Thyroid gland (tissue), 4 donors: Measurements from ENCODE around the gene KCNIP1. TPM values are rescaled to one million over a fixed set of nuclear protein-coding genes. Genes with fewer than 3 reads are reported as not detected.

Source experiments
- DNase-seq, 2 donors: peaks; one replicate each; pipeline ENCODE4 v3.0.0-alpha.2; 2019
- H3K27ac ChIP-seq, 3 donors: fragments of 200-600 bp; sonication (generic); 1 replicate in 2 of 3; 2 replicates in 1 of 3; pipeline ENCODE4 v1.5.1; 2016 to 2019; ENCODE audit warnings: mild to moderate bottlenecking in 1 of 3, moderate library complexity in 1 of 3
- H3K27me3 ChIP-seq: fragments of 200-600 bp; sonication (generic); one replicate; pipeline ENCODE4 v1.5.1; 2019
- H3K36me3 ChIP-seq, 2 donors: fragments of 200-600 bp; sonication (generic); one replicate each; pipeline ENCODE4 v1.5.1; 2016 to 2019
- H3K4me1 ChIP-seq, 2 donors: fragments of 200-600 bp; sonication (generic); one replicate each; pipeline ENCODE4 v1.5.1; 2017 to 2019
- H3K4me3 ChIP-seq, 3 donors: fragments of 200-600 bp; sonication (generic); replicated peaks in 1 of 3; 1 replicate in 2 of 3; 2 replicates in 1 of 3; pipeline ENCODE4 v1.5.1; 2016; ENCODE audit warnings: mild to moderate bottlenecking in 1 of 3
- H3K9me3 ChIP-seq: fragments of 200-600 bp; sonication (generic); one replicate; pipeline ENCODE4 v1.5.1; 2017
- POLR2A ChIP-seq, 2 donors: fragments of 450-650 bp; IDR thresholded peaks; one replicate each; pipeline ENCODE4 v1.6.1; 2017; ENCODE audit warnings: antibody characterized with exemption in 2 of 2, mild to moderate bottlenecking in 2 of 2, moderate library complexity in 1 of 2
- WGBS, 2 donors: methylation state at CpG; one replicate each; pipeline ENCODE4 v1.1.5; 2017; 5-methylcytosine and 5-hydroxymethylcytosine counted together
- intact Hi-C: fragments of 100-400 bp; cut with DNase I; formaldehyde crosslinking; loops from one replicate; pipeline ENCODE4 v1.15.1; 2023
- total RNA-seq, 4 donors: library from RNA; depleted of rRNA; stranded (reverse); fragments of >200 nt; gene quantifications; one replicate each; pipeline ENCODE4 v1.2.3, GENCODE V29; 2016
- TF ChIP-seq, protein P1 (sequence below), 6 experiments: fragments of 200-600 bp in 3 of 6; fragments of 450-650 bp in 3 of 6; sonication (generic) in 3 of 6; IDR thresholded peaks; one replicate each; pipeline ENCODE4 v1.5.1; 2016 to 2019; ENCODE audit warnings: antibody characterized with exemption in 6 of 6, mild to moderate bottlenecking in 2 of 6, inconsistent platforms in 1 of 6, moderate library complexity in 1 of 6

KCNIP1 gene
- total RNA-seq, 4 donors from 2014 or later: 0.54 to 1.7 TPM; not detected in 2

DNA sequence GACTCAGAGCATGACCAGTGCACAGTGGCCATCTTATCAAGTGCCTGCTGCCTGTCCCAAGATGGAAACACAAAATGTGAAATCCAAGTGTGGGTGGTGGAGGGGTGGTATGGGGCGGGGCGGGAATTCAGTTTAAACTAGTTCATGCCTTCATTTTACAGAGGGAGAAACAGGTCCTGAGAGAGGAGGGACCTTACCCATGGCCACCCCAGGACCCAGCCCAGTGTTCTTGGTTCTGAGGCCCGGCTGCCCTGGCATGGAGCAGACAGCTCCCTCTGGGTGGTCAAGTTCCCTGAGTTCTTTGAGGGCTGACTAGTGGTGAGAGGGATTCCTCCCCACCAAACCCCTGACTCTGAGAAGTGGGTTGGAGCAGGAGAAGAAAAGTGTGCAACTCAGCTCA lies 20.8 kb downstream of the KCNIP1 start:
- TF ChIP-seq, protein P1, sequence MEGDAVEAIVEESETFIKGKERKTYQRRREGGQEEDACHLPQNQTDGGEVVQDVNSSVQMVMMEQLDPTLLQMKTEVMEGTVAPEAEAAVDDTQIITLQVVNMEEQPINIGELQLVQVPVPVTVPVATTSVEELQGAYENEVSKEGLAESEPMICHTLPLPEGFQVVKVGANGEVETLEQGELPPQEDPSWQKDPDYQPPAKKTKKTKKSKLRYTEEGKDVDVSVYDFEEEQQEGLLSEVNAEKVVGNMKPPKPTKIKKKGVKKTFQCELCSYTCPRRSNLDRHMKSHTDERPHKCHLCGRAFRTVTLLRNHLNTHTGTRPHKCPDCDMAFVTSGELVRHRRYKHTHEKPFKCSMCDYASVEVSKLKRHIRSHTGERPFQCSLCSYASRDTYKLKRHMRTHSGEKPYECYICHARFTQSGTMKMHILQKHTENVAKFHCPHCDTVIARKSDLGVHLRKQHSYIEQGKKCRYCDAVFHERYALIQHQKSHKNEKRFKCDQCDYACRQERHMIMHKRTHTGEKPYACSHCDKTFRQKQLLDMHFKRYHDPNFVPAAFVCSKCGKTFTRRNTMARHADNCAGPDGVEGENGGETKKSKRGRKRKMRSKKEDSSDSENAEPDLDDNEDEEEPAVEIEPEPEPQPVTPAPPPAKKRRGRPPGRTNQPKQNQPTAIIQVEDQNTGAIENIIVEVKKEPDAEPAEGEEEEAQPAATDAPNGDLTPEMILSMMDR (IDR thresholded peaks at IDR 0.05): no peak
- TF ChIP-seq POLR2A (IDR thresholded peaks at IDR 0.05): no peak
- no peak for DNase-seq
- Histone ChIP-seq H3K27me3 (no peaks in the 10 kb centered on the region), H3K36me3 (no peaks in the 10 kb centered on the region), H3K4me3 (no peak overlapping the region), H3K27ac (no peak overlapping the region), H3K9me3 (no peaks in the 10 kb centered on the region), H3K4me1 (peaks cover 11 to 17% of the 10 kb centered on the region in 2 donors)
- intact Hi-C loops: no loop called here
- WGBS, 2 donors: 93 to 98% methylated on average over 3 of the region's 3 CpGs

DNA sequence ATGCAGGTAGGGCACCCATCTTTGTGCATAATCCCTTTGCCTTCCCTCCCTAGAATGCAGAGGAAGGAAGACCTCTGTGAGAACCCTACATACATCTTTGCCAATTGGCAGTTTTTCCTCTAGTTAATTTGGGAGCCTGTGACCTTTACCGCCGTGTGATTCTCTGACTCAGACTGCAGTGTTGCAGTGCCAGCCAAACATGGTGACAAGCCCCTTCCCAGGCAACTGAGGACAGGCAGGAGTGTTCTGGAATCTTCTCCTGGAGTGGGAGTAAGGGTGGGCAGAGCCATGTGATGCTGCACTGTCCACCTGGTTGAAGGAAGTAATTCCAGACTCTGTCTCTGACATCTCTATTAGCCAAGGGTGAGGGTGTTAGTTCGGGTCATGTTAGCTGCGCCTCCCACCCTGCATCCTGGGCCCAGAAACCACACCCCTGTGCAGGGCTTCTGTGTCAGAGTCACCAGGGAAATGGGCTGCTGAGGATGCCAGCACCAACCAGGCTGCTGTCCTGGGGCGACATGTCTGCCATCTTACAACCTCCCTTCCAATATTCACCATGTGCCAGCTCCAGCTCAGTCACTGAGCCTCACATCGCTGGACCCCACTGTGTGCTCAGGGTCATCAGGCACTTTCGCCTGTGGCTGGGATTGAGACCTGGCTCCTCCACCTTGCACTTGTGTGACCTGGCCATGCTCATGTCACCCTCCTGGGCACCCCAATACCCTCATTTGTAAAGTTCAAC lies 21.8 kb downstream of the KCNIP1 start:
- WGBS, 2 donors: 81 to 85% methylated on average over 4 to 7 of the region's 7 CpGs
- H3K27me3 ChIP-seq: no peaks in the 10 kb centered on the region
- H3K36me3 ChIP-seq: no peaks in the 10 kb centered on the region
- no peak overlapping the region for H3K4me3 ChIP-seq
- no peak for TF ChIP-seq POLR2A (IDR thresholded peaks at IDR 0.05)
- TF ChIP-seq, protein P1 (IDR thresholded peaks at IDR 0.05): no peak
- H3K9me3 ChIP-seq: no peaks in the 10 kb centered on the region
- intact Hi-C loops: no loop called here
- DNase-seq: no peak
- H3K27ac ChIP-seq: no peak overlapping the region
- H3K4me1 ChIP-seq: peaks cover 11 to 17% of the 10 kb centered on the region in 2 donors

DNA sequence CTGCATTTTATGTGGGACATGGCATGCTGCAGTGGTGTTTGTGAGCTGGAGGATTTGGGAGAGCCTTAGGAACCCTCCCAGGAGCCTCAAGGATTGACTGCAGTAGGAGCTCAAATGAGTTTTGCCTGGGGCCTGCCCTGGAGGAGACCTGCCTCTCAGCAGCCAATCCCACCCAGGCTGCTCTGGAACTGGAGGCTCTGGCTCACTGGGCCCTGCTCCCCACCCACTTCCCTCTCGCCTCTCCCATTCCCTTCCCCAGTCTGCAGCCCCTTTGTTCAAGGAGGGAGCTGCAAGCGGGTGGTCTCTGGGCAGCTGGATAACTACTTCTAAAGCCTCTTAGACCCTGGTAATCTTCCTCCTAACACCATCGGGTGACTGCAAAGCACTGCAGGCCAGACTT lies 24.2 kb downstream of the KCNIP1 start:
- intact Hi-C loops: no loop called here
- Histone ChIP-seq H3K27me3 (no peaks in the 10 kb centered on the region), H3K36me3 (no peaks in the 10 kb centered on the region), H3K4me1 (peaks cover 3 to 6% of the 10 kb centered on the region in 2 donors), H3K27ac (no peak overlapping the region), H3K9me3 (no peaks in the 10 kb centered on the region), H3K4me3 (no peak overlapping the region)
- no peak for TF ChIP-seq POLR2A (IDR thresholded peaks at IDR 0.05)
- TF ChIP-seq, protein P1 (IDR thresholded peaks at IDR 0.05): no peak
- WGBS, 2 donors: 84 to 85% methylated on average over 3 of the region's 3 CpGs
- DNase-seq: no peak

DNA sequence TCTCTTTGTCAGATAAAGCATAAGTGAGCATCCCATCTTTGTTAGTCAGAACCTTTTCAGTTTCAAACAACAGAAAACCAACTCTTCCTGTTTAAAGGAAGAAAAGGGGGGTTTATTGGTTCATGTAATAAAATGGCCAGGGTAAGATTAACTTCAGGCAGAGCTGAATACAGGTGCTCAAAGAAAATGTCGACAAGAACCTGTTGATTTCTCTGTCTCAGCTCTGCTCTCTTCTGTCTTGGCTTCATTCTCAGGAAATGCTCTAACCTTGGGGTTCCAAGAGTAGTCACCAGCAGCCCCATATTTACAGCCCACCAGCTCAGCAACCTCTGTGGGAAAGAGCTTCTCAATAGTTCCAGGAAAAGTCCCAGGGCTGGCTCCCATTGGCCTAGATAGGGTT lies 25.2 kb downstream of the KCNIP1 start:
- H3K9me3 ChIP-seq: no peaks in the 10 kb centered on the region
- intact Hi-C loops: no loop called here
- no peak overlapping the region for H3K4me3 ChIP-seq
- H3K36me3 ChIP-seq: no peaks in the 10 kb centered on the region
- no peak overlapping the region for H3K27ac ChIP-seq
- H3K27me3 ChIP-seq: no peaks in the 10 kb centered on the region
- 94 to 95% methylated on average over 1 of the region's 1 CpG for WGBS, 2 donors
- TF ChIP-seq POLR2A (IDR thresholded peaks at IDR 0.05): no peak
- TF ChIP-seq, protein P1 (IDR thresholded peaks at IDR 0.05): no peak
- H3K4me1 ChIP-seq: no peaks in the 10 kb centered on the region
- no peak for DNase-seq

DNA sequence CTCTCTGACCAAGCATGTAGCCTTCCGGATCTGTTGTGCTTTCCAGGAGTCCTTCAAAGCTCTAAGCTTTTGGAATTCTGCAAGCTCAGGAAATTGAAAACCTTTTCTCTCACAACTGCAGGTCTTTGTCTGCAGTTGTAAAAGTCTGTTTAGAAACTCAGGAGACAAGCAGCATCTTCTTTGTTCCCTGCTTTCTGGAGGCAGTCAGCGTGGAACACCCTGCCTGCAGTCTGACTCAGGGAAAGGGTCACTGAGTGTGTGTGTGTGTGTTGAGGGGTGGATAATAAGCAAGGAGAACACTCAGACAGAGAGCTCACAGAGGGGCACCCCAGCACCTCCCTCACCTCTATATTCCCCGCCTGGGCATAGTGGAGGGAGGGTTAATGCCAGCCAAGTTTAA lies 29.1 kb downstream of the KCNIP1 start:
- Histone ChIP-seq H3K4me1 (no peaks in the 10 kb centered on the region), H3K36me3 (no peaks in the 10 kb centered on the region), H3K9me3 (no peaks in the 10 kb centered on the region), H3K27me3 (no peaks in the 10 kb centered on the region), H3K4me3 (no peak overlapping the region), H3K27ac (no peak overlapping the region)
- TF ChIP-seq, protein P1 (IDR thresholded peaks at IDR 0.05): no peak
- intact Hi-C loops: no loop called here
- WGBS, 2 donors: 86 to 96% methylated on average over 3 of the region's 3 CpGs
- DNase-seq: no peak
